GM19238 (cell line): ENCODE measurements around the gene MRGPRX3.
A peak's percentile ranks its signal among the peaks of the same experiment; 100 is the strongest.

Experiments used
- DNase-seq: peaks from one replicate; pipeline ENCODE4 v3.0.0; 2011; ENCODE audit warnings: low spot score; ENCODE audit not compliant: insufficient read length

The MRGPRX3 gene

DNA sequence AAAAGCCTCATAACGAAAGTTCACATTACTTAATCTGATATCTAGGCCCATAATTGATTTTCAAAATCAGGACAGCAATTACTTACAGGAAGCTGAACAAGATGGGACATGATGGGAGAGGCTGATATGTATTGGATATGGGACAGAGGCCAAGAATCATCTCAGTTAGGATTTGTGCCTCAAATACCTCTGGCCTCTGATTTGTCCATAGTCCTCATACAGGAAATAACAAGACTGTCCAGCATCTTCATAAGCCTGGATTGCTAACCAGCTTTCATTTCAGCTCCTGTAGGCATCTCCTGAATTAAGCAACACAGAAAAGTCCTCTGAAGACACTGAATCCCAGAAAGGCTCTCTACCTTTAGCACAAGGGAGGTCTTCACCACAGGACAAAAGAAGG is 36.0 kb downstream of the MRGPRX3 start:
- DNase-seq, result no peak

DNA sequence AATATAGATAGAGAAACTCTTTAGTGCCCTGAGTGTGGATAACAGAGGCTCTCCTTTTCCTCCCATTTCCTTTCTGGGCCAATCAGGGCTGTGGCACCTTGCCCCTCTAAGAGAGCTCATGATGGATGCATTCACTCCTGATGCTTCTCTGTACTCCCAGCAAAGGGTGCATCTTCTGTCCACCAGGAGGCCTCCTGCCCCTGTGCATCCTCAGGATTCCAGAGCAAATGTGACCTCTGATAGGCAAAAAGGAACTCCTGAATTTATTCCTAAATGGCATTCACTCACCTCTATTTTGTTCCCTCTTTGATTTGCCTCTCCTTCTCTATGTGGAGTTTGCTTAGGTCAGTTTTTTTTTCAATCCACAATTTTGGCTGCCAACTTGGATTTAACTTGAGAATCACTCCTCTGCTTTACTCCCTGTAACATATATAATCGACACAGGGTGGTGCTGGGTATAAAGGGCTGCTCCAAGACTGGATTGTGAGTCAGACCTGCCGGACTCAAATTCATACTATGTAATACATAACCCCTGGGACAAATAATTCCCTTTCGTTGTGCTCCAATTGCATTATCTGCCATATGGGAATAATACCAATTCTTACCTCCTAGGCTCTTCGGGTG is 39.1 kb downstream of the MRGPRX3 start:
- DNase-seq, result peak; percentile 19

DNA sequence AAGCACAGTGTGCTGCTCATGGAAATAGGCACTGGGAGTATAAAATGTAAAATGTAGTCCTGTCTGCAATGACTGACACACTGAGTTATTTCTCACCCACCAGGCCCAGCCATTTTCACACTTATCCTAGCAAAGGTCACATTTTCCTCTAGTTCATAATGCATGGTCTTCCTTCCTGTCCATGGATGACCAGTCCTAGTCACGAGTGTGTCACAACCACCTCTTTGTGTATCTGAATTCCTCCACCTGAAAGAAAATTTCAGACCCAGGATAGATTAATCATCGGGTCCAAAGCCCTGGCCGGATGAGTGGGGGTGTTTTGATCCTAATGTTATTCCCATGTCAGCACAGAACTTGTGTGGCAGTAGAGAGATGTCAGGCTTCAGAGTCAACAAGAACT is 40.3 kb downstream of the MRGPRX3 start, which contains the start of gene MRGPRX4:
Gene MRGPRX4 (plus strand): TSS at position 172 of the 400 bp plus-strand sequence. CDS start 420 bp downstream, outside the sequence.
- DNase-seq, result no peak

DNA sequence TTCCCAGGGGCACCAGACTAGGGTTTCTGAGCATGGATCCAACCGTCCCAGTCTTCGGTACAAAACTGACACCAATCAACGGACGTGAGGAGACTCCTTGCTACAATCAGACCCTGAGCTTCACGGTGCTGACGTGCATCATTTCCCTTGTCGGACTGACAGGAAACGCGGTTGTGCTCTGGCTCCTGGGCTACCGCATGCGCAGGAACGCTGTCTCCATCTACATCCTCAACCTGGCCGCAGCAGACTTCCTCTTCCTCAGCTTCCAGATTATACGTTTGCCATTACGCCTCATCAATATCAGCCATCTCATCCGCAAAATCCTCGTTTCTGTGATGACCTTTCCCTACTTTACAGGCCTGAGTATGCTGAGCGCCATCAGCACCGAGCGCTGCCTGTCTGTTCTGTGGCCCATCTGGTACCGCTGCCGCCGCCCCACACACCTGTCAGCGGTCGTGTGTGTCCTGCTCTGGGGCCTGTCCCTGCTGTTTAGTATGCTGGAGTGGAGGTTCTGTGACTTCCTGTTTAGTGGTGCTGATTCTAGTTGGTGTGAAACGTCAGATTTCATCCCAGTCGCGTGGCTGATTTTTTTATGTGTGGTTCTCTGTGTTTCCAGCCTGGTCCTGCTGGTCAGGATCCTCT is 41.0 kb downstream of the MRGPRX3 start:
- no peak for DNase-seq
